GM18526 (cell line): Measurements from ENCODE around the gene SIRT4.

Source experiments
- POLR2A ChIP-seq: IDR thresholded peaks from 3 replicates; pipeline ENCODE4 v1.6.1; 2011; ENCODE audit not compliant: insufficient read length; ENCODE audit errors: extremely low read depth

Gene SIRT4

GRCh38 chr12:120346031-120346430 lies 43.9 kb downstream of the SIRT4 start:
- no peak for TF ChIP-seq POLR2A

DNA sequence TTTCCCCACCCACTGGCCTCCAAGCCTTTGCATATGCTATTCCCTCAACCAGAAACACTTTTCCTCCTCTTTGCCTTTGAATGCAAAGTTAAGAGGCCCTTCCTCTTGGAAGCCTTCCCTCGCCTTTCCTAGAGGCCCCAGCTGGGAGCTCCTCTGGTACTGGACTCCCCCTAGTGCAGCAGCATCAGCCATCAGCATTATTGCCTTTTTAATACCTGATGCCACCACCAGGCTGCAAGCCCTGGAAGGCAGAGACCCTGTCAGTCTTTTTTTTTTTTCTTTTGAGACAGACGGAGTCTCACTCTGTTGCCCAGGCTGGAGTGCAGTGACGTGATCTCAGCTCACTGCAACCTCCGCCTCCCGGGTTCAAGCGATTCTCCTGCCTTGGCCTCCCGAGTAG lies 44.6 kb downstream of the SIRT4 start:
- no peak for TF ChIP-seq POLR2A

DNA sequence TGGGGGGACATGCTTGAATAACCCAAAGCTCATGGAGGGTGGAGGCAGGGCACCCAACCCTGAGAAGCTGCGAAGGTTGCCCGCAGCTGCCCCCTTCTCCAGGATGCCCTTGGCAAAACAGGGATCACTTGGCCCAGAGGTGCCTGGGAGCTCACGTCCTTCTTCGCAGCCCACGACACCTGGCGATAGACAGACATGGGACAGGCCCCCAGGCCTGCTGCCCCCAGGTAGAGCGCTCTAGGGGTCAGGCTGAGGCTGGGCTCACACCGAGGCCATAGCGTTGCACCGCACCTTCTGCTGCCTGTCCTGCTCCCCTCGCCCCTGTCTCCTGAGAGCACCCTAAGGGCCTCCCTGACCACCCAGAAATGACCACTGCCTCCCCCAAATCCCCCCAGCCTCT lies 45.6 kb downstream of the SIRT4 start:
- TF ChIP-seq POLR2A: no peak

DNA sequence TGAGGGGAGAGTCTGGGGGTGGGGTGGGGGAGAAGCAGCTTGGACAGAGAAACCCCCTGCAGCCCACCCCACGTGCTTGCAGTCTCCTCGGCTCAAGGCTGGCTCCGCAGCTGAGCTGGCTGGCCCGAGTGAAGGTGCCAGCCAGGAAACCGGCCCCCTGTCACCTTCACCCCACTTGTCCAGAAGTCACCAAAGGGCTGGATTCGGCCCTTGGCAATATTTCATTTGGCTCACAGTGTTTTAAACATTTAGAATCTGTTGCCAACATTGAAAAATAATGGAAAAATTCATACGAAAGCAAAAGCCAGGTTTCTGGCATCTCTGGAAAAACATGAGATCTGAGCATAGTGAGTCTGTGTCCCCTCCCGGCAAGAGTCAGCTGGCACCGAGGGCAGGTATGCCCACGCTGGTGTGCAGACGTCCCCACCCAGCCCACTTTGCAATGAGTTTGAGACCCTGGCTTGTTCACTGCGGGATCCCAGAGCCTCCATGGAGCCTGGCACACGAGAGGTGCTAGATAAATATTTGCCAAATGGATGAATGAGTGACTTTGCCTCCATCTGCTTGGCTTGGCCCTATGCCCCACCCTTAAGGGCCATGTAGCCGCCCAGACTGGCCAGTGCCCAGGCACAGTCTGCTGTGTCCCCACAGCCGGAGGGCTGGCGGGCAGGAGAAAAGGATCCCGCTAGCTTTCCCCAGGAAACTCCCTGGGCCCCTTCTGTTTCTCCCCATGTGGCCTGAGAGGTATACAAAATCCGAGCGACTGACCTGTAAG lies 48.6 kb downstream of the SIRT4 start:
- no peak for TF ChIP-seq POLR2A

DNA sequence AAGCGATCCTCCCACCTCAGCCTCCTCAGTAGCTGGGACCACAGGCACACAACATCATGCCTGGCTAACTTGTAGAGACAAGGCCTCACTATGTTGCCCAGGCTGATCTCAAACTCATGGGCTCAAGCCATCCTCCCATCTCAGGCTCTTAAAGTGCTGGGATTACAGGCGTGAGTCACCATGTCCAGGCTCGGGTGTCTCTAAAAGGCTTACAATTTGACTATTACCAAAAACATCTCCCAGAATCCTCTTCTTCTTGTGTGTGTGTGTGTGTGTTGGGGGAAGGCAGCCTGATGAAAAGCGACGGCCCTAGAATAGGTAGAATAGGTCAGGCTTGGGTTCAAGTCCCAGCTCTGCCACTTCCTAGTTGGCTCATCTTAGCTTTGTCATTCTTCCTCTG lies 50.0 kb downstream of the SIRT4 start:
- TF ChIP-seq POLR2A: no peak

- TF ChIP-seq POLR2A: no peak
Measured at GRCh38 chr12:120353136-120353535, 51.0 kb downstream of the SIRT4 start.

GRCh38 chr12:120353556-120354317 lies 51.6 kb downstream of the SIRT4 start:
- TF ChIP-seq POLR2A: no peak

- no peak for TF ChIP-seq POLR2A
Measured at GRCh38 chr12:120356567-120357030, 54.5 kb downstream of the SIRT4 start.

GRCh38 chr12:120357104-120357503 lies 55.0 kb downstream of the SIRT4 start:
- TF ChIP-seq POLR2A: no peak

GRCh38 chr12:120358412-120359100 lies 56.4 kb downstream of the SIRT4 start:
- no peak for TF ChIP-seq POLR2A

GRCh38 chr12:120359128-120359527 lies 57.0 kb downstream of the SIRT4 start:
- TF ChIP-seq POLR2A: no peak

- no peak for TF ChIP-seq POLR2A
Measured at GRCh38 chr12:120361506-120362208, 59.5 kb downstream of the SIRT4 start.
